ENCODE results near the gene ABHD16B. TPM values are rescaled to one million over a fixed set of nuclear protein-coding genes. Genes with fewer than 3 reads are reported as not detected.

ABHD16B gene
- total and polyA plus RNA-seq, 2 donors (not counting 3 experiments of a cell fraction or from before 2014, with no cell fraction given): not detected

GRCh38 chr20:63828124-63828523 lies 33.2 kb upstream of the ABHD16B start:
- dilution Hi-C loops (cut with MboI; ENCODE audit: extremely low pct_ligation_motif_present, low sequenced_read_pairs): no loop called here
- Histone ChIP-seq H3K9me3 (replicated peaks; ENCODE audit: control insufficient read depth, insufficient read depth, low read length) (no peaks in the 10 kb centered on the region), H4K20me1 (replicated peaks; ENCODE audit: control insufficient read depth, extremely low read depth, insufficient read depth, low read length) (no peaks in the 10 kb centered on the region)

More at GRCh38 chr20:63828124-63828523, 33.2 kb upstream of the ABHD16B start:
- intact Hi-C loops (cut with micrococcal nuclease): loop anchor here (5.0 kb wide), 1 partner anchor 34 kb away; the partner anchor contains the start of gene ABHD16B
- no TSS peak for BruUV-seq (replicated peaks)
- Histone ChIP-seq H3K4me2 (ENCODE audit: insufficient read depth, low read length) (no peak overlapping the region), H3K27me3 (ENCODE audit: control insufficient read depth in 2 of 2, insufficient read depth in 2 of 2, low read length in 2 of 2) (peaks cover 18 to 32% of the 10 kb centered on the region in 2 experiments), H2AFZ (ENCODE audit: low read depth, low read length) (no peak overlapping the region), H3K9me1 (replicated peaks; ENCODE audit: control insufficient read depth, extremely low read depth, insufficient read depth, low read length) (no peaks in the 10 kb centered on the region), H3K9ac (replicated peaks; ENCODE audit: extremely low read depth, insufficient read depth, low read length) (no peak overlapping the region), H3K36me3 (ENCODE audit: control insufficient read depth in 2 of 2, extremely low read depth in 1 of 2, insufficient read depth in 2 of 2, low read length in 2 of 2) (no peaks in the 10 kb centered on the region), H3K79me2 (ENCODE audit: control insufficient read depth, insufficient read depth, low read length) (no peaks in the 10 kb centered on the region), H3K4me3 (replicated peaks in 1 of 3; ENCODE audit: insufficient read depth in 1 of 3, low read depth in 1 of 3, low read length in 3 of 3) (no peak overlapping the region), H3K4me1 (ENCODE audit: control insufficient read depth, extremely low read depth, insufficient read depth, low read length) (peaks cover 7% of the 10 kb centered on the region), H3K27ac (ENCODE audit: insufficient read depth, low read depth, low read length) (no peak overlapping the region)
- TF ChIP-seq FOS (IDR thresholded peaks at IDR 0.05; ENCODE audit: borderline replicate concordance, insufficient read depth, low read length) (no peak), CTCF (IDR thresholded peaks at IDR 0.05; ENCODE audit: extremely low read depth in 1 of 2, insufficient read depth in 1 of 2, low read depth in 1 of 2, low read length in 2 of 2) (no peak), GATA2 (IDR thresholded peaks at IDR 0.05; ENCODE audit: insufficient read depth, insufficient read length, low read depth, low read length) (no peak), MAX (IDR thresholded peaks at IDR 0.05; ENCODE audit: insufficient read depth, insufficient read length) (no peak), MYC (IDR thresholded peaks at IDR 0.05; ENCODE audit: low read depth, low read length) (no peak), JUN (IDR thresholded peaks at IDR 0.05; ENCODE audit: borderline replicate concordance, insufficient read depth, insufficient read length, low read depth) (no peak), EZH2 (IDR thresholded peaks at IDR 0.05; ENCODE audit: borderline replicate concordance, low read depth, low read length, severe bottlenecking) (no peak), POLR2AphosphoS5 (IDR thresholded peaks at IDR 0.05; ENCODE audit: insufficient read depth, low read depth, low read length) (no peak), POLR2A (IDR thresholded peaks at IDR 0.05; ENCODE audit: low read depth, low read length) (no peak)
- no peak for DNase-seq (ENCODE audit: low read depth, low spot score)
- POLR2A ChIA-PET: no interaction called here
- no peak for FAIRE-seq
- CTCF ChIA-PET: no interaction called here

Measured in endothelial cell of umbilical vein (primary cell).